Superior temporal gyrus (tissue), 1 donor: ENCODE measurements around the gene PRKCSH.
"Not testable (repeated sequence)": the region's sequence is repeated elsewhere in the genome, so short reads cannot be mapped to it uniquely, and the experiment has no call there.

Experiments used
- DNase-seq: peaks from one replicate; pipeline ENCODE4 v3.0.0-alpha.2; 2016; ENCODE audit errors: extremely low spot score

The PRKCSH gene

GRCh38 chr19:11435057-11435832 lies at the start of gene PRKCSH, which contains the start of gene ODAD3:
Gene PRKCSH, plus strand, starts transcription at chr19:11435635. Its CDS starts 483 bp downstream, at chr19:11436118.
Gene ODAD3, minus strand, starts transcription at chr19:11435121. Its CDS starts 105 bp downstream, at chr19:11435016.
- DNase-seq = peak; percentile 100

- no peak for DNase-seq
Measured at GRCh38 chr19:11387162-11388034, 48.0 kb upstream of the PRKCSH start.

- DNase-seq = no peak
Measured at GRCh38 chr19:11390359-11390758, 45.1 kb upstream of the PRKCSH start.

GRCh38 chr19:11390933-11391680 lies 44.3 kb upstream of the PRKCSH start:
- DNase-seq = no peak

GRCh38 chr19:11397089-11397610 lies 38.3 kb upstream of the PRKCSH start:
- DNase-seq = no peak

GRCh38 chr19:11399667-11400066 lies 35.8 kb upstream of the PRKCSH start:
- DNase-seq = no peak

- no peak for DNase-seq
Measured at GRCh38 chr19:11400798-11401197, 34.6 kb upstream of the PRKCSH start.

GRCh38 chr19:11401808-11402543 lies 33.5 kb upstream of the PRKCSH start:
- DNase-seq = no peak

GRCh38 chr19:11404588-11405222 lies 30.7 kb upstream of the PRKCSH start:
- DNase-seq = no peak

- DNase-seq = no peak
Measured at GRCh38 chr19:11405846-11406643, 29.4 kb upstream of the PRKCSH start.

- not testable (repeated sequence) for DNase-seq
Measured at GRCh38 chr19:11406703-11407236, 28.7 kb upstream of the PRKCSH start.

- DNase-seq = no peak
Measured at GRCh38 chr19:11408591-11408990, 26.8 kb upstream of the PRKCSH start.

GRCh38 chr19:11410682-11411081 lies 24.8 kb upstream of the PRKCSH start:
- DNase-seq = no peak

- DNase-seq = no peak
Measured at GRCh38 chr19:11414544-11414943, 20.9 kb upstream of the PRKCSH start.

GRCh38 chr19:11416346-11417052 lies 18.9 kb upstream of the PRKCSH start:
- no peak for DNase-seq

- no peak for DNase-seq
Measured at GRCh38 chr19:11418094-11418548, 17.3 kb upstream of the PRKCSH start.

GRCh38 chr19:11418549-11419506 lies 16.6 kb upstream of the PRKCSH start, which contains the start of gene RGL3:
Gene RGL3, minus strand, starts transcription at chr19:11419314. Its CDS starts 36 bp downstream, at chr19:11419278.
- DNase-seq = no peak
